Stomach smooth muscle (tissue), 2 donors: ENCODE measurements around the gene ZW10.

Experiments
- H3K27ac ChIP-seq: one replicate; pipeline ENCODE4 v1.7.0; 2013; ENCODE audit warnings: mild to moderate bottlenecking, low read length, inconsistent platforms
- H3K27me3 ChIP-seq, 2 donors: one replicate each; pipeline ENCODE4 v1.7.0; 2013; ENCODE audit warnings: low read length in 2 of 2; ENCODE audit not compliant: insufficient read depth in 2 of 2, control insufficient read depth in 1 of 2
- H3K36me3 ChIP-seq, 2 donors: one replicate each; pipeline ENCODE4 v1.7.0; 2013; ENCODE audit warnings: low read length in 2 of 2; ENCODE audit not compliant: control insufficient read depth in 2 of 2, insufficient read depth in 2 of 2
- H3K4me1 ChIP-seq: one replicate; pipeline ENCODE4 v1.7.0; 2013; ENCODE audit warnings: low read length; ENCODE audit not compliant: control insufficient read depth, insufficient read depth
- H3K4me3 ChIP-seq, 2 donors: one replicate each; pipeline ENCODE4 v1.7.0; 2013; ENCODE audit warnings: low read length in 2 of 2
- H3K9ac ChIP-seq, 2 donors: one replicate each; pipeline ENCODE4 v1.7.0; 2013; ENCODE audit warnings: low read length in 2 of 2, mild to moderate bottlenecking in 1 of 2
- H3K9me3 ChIP-seq, 2 donors: one replicate each; pipeline ENCODE4 v1.7.0; 2013; ENCODE audit warnings: low read length in 2 of 2; ENCODE audit not compliant: control insufficient read depth in 2 of 2
- donor health status: healthy.
- donor health status: Pancreatic carcinoma.

The ZW10 gene

GRCh38 chr11:113684496-113684895 lies 89.0 kb downstream of the ZW10 start:
- no peaks in the 10 kb centered on the region for H3K9me3 ChIP-seq

GRCh38 chr11:113683481-113684046 lies 89.9 kb downstream of the ZW10 start:
- H3K36me3 ChIP-seq, result no peaks in the 10 kb centered on the region
- H3K9me3 ChIP-seq, result no peaks in the 10 kb centered on the region
- H3K4me1 ChIP-seq, result peaks cover 3% of the 10 kb centered on the region
- no peaks in the 10 kb centered on the region for H3K27me3 ChIP-seq
- H3K9ac ChIP-seq, result no peak overlapping the region
- no peak overlapping the region for H3K27ac ChIP-seq
- no peak overlapping the region for H3K4me3 ChIP-seq

More at GRCh38 chr11:113684496-113684895, 89.0 kb downstream of the ZW10 start:
- peaks cover 3% of the 10 kb centered on the region for H3K4me1 ChIP-seq
- H3K27me3 ChIP-seq, result no peaks in the 10 kb centered on the region
- H3K4me3 ChIP-seq, result no peak overlapping the region
- H3K27ac ChIP-seq, result no peak overlapping the region
- no peak overlapping the region for H3K9ac ChIP-seq
- no peaks in the 10 kb centered on the region for H3K36me3 ChIP-seq
